Measurements from ENCODE around the gene KIF2A. TPM values are rescaled to one million over a fixed set of nuclear protein-coding genes. Genes with fewer than 3 reads are reported as not detected.
"Not testable (repeated sequence)": the region's sequence is repeated elsewhere in the genome, so short reads cannot be mapped to it uniquely, and the experiment has no call there.

KIF2A gene
- total RNA-seq, 1 donor from 2014 or later = 72.1 TPM

GRCh38 chr5:62289813-62290212 lies 16.2 kb upstream of the KIF2A start:
- no peak for DNase-seq (ENCODE audit: low read depth, low spot score)

- DNase-seq (ENCODE audit: low read depth, low spot score) = not testable (repeated sequence)
These were observed 14.2 kb upstream of the KIF2A start for GRCh38 chr5:62291829-62292228.

- DNase-seq (ENCODE audit: low read depth, low spot score) = no peak
These were observed 9.0 kb upstream of the KIF2A start for GRCh38 chr5:62296998-62297397.

GRCh38 chr5:62298118-62298517 lies 7.9 kb upstream of the KIF2A start:
- no peak for DNase-seq (ENCODE audit: low read depth, low spot score)

GRCh38 chr5:62299101-62299500 lies 6.9 kb upstream of the KIF2A start:
- DNase-seq (ENCODE audit: low read depth, low spot score) = no peak

- DNase-seq (ENCODE audit: low read depth, low spot score) = no peak
These were observed 6.4 kb upstream of the KIF2A start for GRCh38 chr5:62299600-62299999.

- DNase-seq (ENCODE audit: low read depth, low spot score) = no peak
These were observed 670 bp upstream of the KIF2A start for GRCh38 chr5:62305358-62305714.

GRCh38 chr5:62306323-62306895 lies 403 bp downstream of the KIF2A start:
- peak; percentile 11 for DNase-seq (ENCODE audit: low read depth, low spot score)

- no peak for DNase-seq (ENCODE audit: low read depth, low spot score)
These were observed 1.1 kb downstream of the KIF2A start for GRCh38 chr5:62306896-62307689.

GRCh38 chr5:62308439-62308838 lies 2.4 kb downstream of the KIF2A start:
- DNase-seq (ENCODE audit: low read depth, low spot score) = no peak

- no peak for DNase-seq (ENCODE audit: low read depth, low spot score)
These were observed 3.1 kb downstream of the KIF2A start for GRCh38 chr5:62309107-62309506.

- no peak for DNase-seq (ENCODE audit: low read depth, low spot score)
These were observed 4.6 kb downstream of the KIF2A start for GRCh38 chr5:62310426-62311143.

GRCh38 chr5:62312036-62312435 lies 6.0 kb downstream of the KIF2A start:
- DNase-seq (ENCODE audit: low read depth, low spot score) = no peak

- DNase-seq (ENCODE audit: low read depth, low spot score) = no peak
These were observed 6.7 kb downstream of the KIF2A start for GRCh38 chr5:62312674-62313073.

GRCh38 chr5:62314213-62314830 lies 8.3 kb downstream of the KIF2A start:
- DNase-seq (ENCODE audit: low read depth, low spot score) = no peak

- no peak for DNase-seq (ENCODE audit: low read depth, low spot score)
These were observed 9.6 kb downstream of the KIF2A start for GRCh38 chr5:62315376-62316175.

- no peak for DNase-seq (ENCODE audit: low read depth, low spot score)
These were observed 10.1 kb downstream of the KIF2A start for GRCh38 chr5:62316176-62316502.

GRCh38 chr5:62317810-62318209 lies 11.8 kb downstream of the KIF2A start:
- no peak for DNase-seq (ENCODE audit: low read depth, low spot score)

GRCh38 chr5:62322484-62322883 lies 16.5 kb downstream of the KIF2A start:
- DNase-seq (ENCODE audit: low read depth, low spot score) = no peak

- no peak for DNase-seq (ENCODE audit: low read depth, low spot score)
These were observed 20.3 kb downstream of the KIF2A start for GRCh38 chr5:62326302-62326701.

- DNase-seq (ENCODE audit: low read depth, low spot score) = no peak
These were observed 20.7 kb downstream of the KIF2A start for GRCh38 chr5:62326702-62327101.

Measured in pulmonary artery endothelial cell (primary cell).